Epithelial cell of proximal tubule (primary cell): ENCODE data around the gene RNF145. TPM values are rescaled to one million over a fixed set of nuclear protein-coding genes. Genes with fewer than 3 reads are reported as not detected.

ENCODE experiments used
- DNase-seq: peaks from one replicate; pipeline ENCODE4 v3.0.0-alpha.2; 2011; ENCODE audit warnings: low read depth
- H3K4me3 ChIP-seq: 2 replicates; pipeline ENCODE4 v1.5.1; 2011; ENCODE audit warnings: low read depth, mild to moderate bottlenecking, low read length
- total RNA-seq: library from RNA; depleted of rRNA; stranded (reverse); fragments of >200 nt; gene quantifications from 2 replicates; pipeline ENCODE4 v1.2.3, GENCODE V29; 2015
- TF ChIP-seq, protein P1 (sequence below): conservative IDR thresholded peaks from 2 replicates; pipeline ENCODE4 v1.5.1; 2012; ENCODE audit warnings: low read depth, mild to moderate bottlenecking, low read length

The RNF145 gene
- total RNA-seq, 1 donor from 2014 or later = 71.4 TPM

DNA sequence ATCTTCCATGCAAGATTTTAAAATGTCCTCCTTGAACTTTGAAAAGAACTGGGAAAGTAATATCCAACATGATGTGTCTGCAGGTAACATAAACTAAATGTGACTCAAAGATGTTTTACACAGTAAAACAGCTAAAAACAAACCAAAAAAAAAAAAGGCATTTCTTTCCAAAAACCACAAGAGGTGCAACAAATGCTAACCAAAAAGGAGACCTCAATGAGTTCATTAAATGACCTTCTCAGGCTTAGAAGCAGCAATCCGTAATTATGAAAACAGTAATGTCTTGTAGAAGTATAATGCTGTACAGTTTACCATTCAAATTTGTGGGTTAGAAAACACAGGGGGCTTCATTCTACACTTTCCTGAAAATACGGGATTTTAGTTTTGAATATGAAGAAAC lies 2.5 kb downstream of the RNF145 start:
- TF ChIP-seq, protein P1, sequence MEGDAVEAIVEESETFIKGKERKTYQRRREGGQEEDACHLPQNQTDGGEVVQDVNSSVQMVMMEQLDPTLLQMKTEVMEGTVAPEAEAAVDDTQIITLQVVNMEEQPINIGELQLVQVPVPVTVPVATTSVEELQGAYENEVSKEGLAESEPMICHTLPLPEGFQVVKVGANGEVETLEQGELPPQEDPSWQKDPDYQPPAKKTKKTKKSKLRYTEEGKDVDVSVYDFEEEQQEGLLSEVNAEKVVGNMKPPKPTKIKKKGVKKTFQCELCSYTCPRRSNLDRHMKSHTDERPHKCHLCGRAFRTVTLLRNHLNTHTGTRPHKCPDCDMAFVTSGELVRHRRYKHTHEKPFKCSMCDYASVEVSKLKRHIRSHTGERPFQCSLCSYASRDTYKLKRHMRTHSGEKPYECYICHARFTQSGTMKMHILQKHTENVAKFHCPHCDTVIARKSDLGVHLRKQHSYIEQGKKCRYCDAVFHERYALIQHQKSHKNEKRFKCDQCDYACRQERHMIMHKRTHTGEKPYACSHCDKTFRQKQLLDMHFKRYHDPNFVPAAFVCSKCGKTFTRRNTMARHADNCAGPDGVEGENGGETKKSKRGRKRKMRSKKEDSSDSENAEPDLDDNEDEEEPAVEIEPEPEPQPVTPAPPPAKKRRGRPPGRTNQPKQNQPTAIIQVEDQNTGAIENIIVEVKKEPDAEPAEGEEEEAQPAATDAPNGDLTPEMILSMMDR = no peak
- DNase-seq = no peak
- peak overlapping the region; percentile 81 for H3K4me3 ChIP-seq

DNA sequence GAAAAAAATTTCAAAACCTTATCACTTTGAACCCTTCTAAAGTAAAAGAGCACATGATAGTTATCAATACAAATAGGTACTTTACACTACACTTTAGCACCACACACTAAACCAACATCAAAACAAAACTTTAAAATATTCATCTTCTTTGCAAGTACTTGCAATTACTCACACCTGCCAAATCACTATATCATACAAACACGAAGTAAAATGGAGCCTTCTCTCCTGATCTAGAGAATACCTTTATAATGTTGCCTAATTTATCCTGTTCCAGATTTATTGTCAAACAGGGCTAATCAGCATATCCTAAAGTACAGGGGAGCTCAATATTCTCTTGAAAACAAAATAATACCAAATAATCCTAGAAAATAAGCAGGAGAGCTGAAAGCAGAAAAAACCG lies 3.0 kb downstream of the RNF145 start:
- no peak for DNase-seq
- peak overlapping the region; percentile 81 for H3K4me3 ChIP-seq
- TF ChIP-seq, protein P1 = no peak

DNA sequence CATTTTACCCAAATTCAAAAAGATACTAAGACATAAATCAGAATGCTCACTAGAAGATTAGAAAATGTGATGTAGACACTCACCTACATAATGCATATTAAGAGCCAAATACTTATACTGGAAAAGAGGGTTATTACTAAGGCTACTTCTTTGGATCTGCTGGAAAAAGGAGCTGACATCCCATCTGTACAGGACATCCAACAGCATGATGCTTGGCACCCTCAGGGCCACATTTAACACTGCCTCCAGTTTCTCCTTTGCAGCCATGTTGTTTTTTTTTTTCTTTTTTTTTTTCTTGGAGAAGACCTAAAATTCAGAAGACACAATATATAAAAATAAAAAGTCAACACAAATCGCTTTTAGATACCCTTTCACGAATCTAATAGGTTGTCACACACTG lies 6.0 kb downstream of the RNF145 start:
- no peak for DNase-seq
- TF ChIP-seq, protein P1 = no peak
- no peak overlapping the region for H3K4me3 ChIP-seq

DNA sequence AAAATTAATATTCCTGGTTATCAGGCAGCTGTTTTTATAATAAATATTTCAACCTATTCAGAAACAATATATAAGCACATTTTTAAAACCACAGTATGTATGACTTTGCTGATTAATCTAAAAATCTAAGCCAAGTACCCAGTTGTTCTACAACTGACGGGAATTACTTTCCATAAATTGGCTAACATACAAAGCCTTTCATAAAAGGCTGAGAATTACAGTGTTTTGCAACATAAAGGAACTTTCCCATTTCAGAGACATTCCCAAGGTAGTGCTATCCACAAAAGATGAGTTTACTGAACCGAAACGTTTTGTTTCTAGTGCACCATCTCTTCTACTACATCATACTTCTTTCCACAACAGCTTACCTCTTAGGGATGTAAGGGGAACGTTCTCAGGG lies 7.2 kb downstream of the RNF145 start:
- DNase-seq = no peak
- TF ChIP-seq, protein P1 = no peak
- no peak overlapping the region for H3K4me3 ChIP-seq

DNA sequence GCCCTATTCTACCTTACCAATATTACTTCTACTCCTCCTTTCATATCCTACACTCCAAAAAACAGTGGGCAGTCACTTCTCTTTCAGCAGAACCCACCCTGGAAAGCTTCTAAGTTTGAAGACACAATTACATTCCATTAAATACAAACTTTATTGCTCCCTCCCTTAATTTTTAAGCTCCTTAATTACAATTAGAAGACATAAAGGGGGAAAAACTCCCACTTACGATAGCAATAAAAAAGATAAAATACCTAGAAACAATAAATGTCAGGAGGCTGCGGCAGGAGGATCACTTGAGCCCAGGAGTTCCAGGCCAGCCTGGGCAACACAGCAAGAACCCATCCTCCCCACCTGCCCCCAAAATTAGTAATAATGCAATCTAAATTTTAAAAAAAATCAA lies 9.6 kb downstream of the RNF145 start:
- DNase-seq = no peak
- no peak overlapping the region for H3K4me3 ChIP-seq
- TF ChIP-seq, protein P1 = no peak

DNA sequence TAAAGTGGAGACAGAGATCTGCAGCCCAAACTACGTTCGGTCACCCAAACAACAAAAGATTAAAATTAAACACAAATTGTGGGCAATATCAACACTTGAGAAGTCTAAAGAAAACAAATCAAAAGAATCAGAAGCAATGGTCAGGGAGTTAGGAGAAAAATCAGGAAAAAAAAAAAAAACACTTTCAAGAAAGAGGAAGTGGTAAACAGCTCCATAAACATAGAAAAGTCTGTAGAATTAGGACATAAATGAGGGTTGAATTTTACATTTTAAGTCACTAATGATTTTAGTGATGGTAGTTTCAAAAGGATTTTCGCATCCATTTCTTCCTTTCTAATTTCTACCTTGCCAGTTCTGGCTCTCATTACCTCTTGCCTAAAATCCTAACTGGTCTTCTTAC lies 10.1 kb downstream of the RNF145 start:
- H3K4me3 ChIP-seq = no peak overlapping the region
- DNase-seq = no peak
- TF ChIP-seq, protein P1 = no peak

DNA sequence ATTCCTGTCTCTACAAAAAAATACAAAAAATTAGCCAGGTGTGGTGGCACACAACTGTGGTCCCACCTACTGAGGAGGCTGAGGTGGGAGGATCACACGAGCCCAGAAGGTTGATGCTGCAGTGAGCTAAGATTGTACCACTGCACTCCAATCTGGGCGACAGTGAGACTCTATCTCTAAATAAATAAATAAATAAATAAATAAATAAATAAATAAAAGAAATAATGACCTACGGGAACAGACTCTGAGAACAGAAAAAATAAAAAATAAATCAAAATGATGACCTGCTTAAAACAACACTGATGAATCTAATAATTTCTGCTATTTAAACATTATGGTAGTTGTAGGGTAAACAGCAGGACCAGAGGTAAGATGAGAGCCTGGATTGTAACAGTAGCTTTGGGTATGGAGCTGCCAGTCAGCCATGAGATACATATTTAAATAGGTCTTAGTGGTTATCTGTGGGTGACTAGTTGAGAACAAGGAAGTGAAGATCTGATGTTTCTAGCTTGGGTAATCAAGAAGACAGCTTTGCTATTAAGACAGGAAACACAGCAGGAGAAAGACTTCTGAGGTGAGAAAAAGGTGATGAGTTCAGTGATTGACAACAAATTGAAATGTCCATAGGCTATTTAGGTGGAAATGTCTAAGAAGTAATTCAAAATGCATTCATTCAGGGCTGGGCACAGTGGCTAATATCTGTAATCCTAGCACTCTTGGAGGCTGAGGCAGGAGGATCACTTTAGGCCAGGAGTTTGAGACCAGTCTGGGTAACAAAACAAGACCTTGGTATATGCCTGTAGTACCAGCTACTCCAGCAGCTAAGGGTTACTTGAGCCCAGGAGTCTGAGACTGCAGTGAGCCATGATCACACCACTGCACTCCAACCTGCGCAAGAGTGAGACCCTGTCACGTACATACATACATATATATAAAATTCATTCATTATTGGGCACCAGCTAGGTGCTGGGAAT lies 11.0 kb downstream of the RNF145 start:
- H3K4me3 ChIP-seq = no peak overlapping the region
- TF ChIP-seq, protein P1 = no peak
- DNase-seq = no peak
